PC-3 (cell line): ENCODE measurements around the gene POU2AF3.

ENCODE experiments used
- EZH2 ChIP-seq: fragments of 300-600 bp; sonication (generic); IDR thresholded peaks from one replicate; pipeline ENCODE4 v1.6.1; 2017; ENCODE audit warnings: antibody characterized with exemption, mild to moderate bottlenecking, low read length; ENCODE audit not compliant: unreplicated experiment
- EZH2phosphoT487 ChIP-seq: fragments of 300-600 bp; sonication (generic); IDR thresholded peaks from 2 replicates; pipeline ENCODE4 v1.6.1; 2018; ENCODE audit warnings: mild to moderate bottlenecking, antibody characterized with exemption, low read length, borderline replicate concordance
- TF ChIP-seq, protein P1 (sequence below): fragments of 300-600 bp; sonication (generic); conservative IDR thresholded peaks from 2 replicates; pipeline ENCODE4 v1.5.1; 2017; ENCODE audit warnings: antibody characterized with exemption, low read depth, mild to moderate bottlenecking, low read length

DNA sequence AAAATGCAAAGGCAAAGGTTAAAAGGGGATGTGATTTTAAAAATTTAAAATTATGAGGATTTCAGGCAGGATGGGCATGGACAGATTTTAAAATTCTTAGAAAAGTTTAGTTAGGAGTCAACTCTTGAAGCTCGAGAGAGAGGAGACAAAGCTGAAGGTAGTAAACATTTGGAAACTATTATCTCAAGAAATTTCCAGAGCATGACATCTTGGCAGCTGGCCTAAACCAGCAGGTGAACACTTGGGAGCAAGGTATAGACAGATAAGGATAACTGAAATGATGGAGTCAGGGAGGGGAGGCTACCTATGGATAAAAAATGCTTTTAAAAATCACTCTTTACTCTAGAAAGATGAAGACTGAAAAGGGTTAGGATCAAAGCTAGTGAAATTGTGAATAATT lies 13.7 kb downstream of the POU2AF3 start:
- TF ChIP-seq, protein P1, sequence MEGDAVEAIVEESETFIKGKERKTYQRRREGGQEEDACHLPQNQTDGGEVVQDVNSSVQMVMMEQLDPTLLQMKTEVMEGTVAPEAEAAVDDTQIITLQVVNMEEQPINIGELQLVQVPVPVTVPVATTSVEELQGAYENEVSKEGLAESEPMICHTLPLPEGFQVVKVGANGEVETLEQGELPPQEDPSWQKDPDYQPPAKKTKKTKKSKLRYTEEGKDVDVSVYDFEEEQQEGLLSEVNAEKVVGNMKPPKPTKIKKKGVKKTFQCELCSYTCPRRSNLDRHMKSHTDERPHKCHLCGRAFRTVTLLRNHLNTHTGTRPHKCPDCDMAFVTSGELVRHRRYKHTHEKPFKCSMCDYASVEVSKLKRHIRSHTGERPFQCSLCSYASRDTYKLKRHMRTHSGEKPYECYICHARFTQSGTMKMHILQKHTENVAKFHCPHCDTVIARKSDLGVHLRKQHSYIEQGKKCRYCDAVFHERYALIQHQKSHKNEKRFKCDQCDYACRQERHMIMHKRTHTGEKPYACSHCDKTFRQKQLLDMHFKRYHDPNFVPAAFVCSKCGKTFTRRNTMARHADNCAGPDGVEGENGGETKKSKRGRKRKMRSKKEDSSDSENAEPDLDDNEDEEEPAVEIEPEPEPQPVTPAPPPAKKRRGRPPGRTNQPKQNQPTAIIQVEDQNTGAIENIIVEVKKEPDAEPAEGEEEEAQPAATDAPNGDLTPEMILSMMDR: no peak
- TF ChIP-seq EZH2 (no peak), EZH2phosphoT487 (no peak)
